GM18909 (cell line): Measurements from ENCODE around the gene PGGHG.
"Not testable (repeated sequence)": the region's sequence is repeated elsewhere in the genome, so short reads cannot be mapped to it uniquely, and the experiment has no call there.

Source experiments
- ATAC-seq: cut with Tn5 transposase; IDR thresholded peaks from one replicate; pipeline ENCODE4 v1.9.1; 2021; ENCODE audit warnings: mild to moderate bottlenecking; ENCODE audit not compliant: unreplicated experiment, poor library complexity

PGGHG gene

GRCh38 chr11:311013-311748 lies 22.3 kb downstream of the PGGHG start:
- peak; percentile 43 for ATAC-seq

GRCh38 chr11:312092-312816 lies 23.3 kb downstream of the PGGHG start:
- no peak for ATAC-seq

DNA sequence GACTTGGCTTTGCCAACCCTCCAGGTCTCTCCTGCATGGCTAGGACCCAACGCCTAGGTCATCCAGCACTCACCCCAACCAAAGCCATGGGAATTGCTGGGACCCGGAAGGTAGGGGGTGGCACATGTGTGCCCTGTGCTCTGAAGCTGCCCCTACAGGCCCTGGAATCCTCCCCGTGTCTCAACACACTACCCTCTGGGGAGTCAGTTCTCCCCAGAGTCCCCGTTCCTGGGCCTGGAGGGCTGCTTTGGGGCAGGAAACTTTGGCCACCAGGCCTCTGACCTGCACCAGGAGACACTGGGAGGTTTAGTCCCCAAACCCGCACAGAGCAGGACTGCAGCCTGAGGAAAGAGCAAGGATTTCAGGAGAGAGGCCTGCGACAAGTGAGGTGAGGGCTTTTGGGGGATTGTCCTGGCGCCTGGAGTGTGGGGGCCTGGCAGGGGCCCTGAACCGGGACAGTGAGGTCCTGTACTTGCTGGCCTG lies 24.4 kb downstream of the PGGHG start:
- ATAC-seq = peak; percentile 9

DNA sequence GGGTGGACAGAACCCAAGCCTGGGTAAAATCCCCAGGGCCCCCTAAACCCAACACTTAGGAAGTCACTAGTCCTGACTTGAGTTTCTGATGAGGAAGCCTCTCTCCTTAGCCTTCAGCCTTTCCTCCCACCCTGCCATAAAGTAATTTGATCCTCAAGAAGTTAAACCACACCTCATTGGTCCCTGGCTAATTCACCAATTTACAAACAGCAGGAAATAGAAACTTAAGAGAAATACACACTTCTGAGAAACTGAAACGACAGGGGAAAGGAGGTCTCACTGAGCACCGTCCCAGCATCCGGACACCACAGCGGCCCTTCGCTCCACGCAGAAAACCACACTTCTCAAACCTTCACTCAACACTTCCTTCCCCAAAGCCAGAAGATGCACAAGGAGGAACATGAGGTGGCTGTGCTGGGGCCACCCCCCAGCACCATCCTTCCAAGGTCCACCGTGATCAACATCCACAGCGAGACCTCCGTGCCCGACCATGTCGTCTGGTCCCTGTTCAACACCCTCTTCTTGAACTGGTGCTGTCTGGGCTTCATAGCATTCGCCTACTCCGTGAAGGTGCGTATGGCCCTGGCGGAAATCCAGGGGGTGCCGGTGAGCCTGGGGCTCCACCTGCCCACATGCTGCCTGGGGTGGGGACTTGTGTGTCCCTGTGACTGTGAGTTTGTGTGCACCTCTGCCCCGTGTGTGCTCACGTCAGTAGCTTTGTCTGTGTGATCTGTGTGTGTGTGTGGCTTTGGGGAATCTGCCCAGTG lies 25.0 kb downstream of the PGGHG start, which contains the start of gene IFITM1:
IFITM1 (plus strand) TSS at position 254 of the 767 bp plus-strand sequence; CDS start at position 385, 131 bp downstream.
- ATAC-seq = peak; percentile 26

- not testable (repeated sequence) for ATAC-seq
These were observed 25.6 kb downstream of the PGGHG start for GRCh38 chr11:314554-314875.

DNA sequence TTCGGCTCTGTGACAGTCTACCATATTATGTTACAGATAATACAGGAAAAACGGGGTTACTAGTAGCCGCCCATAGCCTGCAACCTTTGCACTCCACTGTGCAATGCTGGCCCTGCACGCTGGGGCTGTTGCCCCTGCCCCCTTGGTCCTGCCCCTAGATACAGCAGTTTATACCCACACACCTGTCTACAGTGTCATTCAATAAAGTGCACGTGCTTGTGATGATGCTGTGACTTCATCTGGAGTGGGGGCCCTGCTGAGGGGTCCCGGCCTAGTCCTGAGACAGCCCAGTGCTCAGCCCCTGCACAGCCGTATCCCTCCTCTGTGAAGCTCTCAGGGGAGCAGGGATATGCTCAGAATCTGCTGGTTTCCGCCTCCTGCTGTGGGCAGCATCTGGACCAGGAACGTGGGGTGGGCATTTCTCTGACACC lies 26.1 kb downstream of the PGGHG start:
- no peak for ATAC-seq

DNA sequence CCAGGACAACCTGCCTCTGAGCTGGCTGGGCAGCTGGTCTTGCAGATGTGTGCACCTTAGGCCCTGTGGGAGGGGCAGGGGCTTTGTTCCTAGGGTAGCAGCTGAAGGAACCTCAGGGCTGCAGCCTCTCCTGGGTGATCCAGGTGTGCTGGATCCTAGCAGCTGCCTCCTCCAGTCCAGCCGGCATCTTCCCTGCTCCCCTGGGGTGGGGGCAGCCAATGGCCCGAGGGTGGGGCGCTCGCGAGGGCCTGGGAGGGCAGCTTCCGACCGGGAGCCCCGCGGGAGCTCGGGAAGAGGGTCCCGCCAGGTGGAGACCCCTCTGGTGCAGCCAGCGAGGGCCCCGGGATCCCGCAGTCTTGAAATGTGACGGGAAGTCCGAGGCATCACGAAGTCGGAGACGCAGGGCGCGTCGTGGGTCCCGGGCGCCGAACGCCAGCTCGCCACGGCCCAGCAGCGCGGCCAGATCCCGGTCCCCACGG lies 26.6 kb downstream of the PGGHG start:
- ATAC-seq = no peak

DNA sequence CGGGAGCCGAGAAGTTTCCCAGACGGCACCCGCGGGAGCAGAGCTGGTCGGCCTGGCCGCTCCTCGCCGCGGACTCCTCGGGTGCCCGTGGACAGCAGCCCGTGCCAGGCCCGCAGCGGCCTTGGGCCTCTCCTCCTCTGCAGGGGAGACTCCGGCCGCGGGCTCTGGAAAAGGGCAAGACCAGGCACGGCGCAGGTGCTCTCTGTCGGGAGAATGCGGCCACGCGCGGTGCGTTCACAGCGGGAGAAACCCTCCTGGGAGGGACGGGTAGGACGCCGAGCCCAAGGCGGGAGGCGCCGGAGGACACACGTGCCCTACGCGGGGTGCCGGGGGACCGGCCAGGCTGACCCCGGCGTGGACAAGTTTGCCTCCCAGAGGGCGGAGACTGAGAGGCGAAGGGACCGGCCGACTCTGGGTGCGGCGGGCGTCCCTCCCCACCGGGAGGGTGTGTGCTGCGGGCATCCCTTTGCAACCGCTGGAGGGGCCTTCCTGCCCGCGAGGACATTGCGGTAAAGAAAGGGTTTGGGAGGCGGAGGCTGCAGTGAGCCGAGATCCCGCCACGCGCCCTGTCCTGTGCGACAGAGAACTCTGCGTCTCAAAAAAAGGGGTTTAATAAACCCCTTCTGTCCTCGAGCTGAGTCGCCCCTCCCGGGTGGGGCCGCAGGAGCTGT lies 27.2 kb downstream of the PGGHG start:
- no peak for ATAC-seq

DNA sequence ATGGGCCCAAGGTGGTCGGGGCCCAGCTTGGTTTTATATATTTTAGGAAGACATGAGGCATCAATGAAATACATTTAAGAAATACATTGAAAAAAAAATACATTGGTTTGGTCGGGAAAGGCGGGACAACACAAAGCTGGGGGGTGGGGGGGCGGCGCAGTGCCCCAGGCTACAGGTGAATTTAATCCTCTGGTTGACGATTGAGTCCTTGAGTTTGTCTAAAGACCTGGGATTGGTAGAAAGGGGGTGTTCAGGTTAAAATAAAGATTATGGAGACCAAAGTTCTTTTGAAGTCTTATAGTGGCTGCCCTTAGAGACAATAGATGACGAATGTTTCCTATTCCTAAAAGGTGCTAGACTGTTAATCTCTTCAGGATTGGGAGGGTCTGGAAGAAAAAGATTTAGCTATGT lies 28.0 kb downstream of the PGGHG start:
- no peak for ATAC-seq

GRCh38 chr11:317668-318404 lies 28.9 kb downstream of the PGGHG start:
- peak; percentile 3 for ATAC-seq

DNA sequence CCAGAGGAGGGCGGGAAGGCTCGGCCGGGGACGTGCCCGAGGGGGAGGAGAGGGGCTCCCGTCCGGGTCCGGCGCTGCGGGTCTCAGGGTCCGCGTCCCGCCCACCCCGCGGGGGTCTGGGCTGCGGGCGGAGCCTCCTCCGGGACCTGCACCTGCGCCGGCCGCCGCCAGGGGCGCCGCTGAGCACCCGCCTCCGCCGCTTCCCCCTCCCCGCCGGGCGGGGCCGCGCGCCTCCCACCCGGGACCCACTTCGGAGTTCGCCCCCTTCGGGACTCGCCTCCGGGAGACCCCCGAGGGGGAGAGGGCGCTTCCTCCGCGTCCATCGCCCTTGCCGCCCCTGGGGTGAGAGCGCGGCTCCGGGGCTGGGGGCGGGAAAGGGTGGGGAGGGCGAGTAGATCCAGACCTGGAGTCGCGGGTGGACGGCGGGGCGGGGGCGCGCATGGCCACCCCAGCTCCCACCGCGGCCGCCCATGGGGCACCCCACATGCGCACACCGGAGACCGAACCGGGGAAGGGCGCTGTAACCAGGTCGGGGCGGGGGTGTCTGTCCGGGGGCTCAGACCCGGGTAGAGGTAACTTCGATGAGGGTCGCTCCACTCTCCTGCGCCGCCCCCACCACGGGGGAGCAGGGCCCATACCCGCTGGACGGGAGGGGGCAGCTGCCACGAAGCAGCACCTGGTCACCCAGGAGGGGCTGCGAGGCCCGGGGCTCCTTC lies 29.6 kb downstream of the PGGHG start:
- ATAC-seq = peak; percentile 45

DNA sequence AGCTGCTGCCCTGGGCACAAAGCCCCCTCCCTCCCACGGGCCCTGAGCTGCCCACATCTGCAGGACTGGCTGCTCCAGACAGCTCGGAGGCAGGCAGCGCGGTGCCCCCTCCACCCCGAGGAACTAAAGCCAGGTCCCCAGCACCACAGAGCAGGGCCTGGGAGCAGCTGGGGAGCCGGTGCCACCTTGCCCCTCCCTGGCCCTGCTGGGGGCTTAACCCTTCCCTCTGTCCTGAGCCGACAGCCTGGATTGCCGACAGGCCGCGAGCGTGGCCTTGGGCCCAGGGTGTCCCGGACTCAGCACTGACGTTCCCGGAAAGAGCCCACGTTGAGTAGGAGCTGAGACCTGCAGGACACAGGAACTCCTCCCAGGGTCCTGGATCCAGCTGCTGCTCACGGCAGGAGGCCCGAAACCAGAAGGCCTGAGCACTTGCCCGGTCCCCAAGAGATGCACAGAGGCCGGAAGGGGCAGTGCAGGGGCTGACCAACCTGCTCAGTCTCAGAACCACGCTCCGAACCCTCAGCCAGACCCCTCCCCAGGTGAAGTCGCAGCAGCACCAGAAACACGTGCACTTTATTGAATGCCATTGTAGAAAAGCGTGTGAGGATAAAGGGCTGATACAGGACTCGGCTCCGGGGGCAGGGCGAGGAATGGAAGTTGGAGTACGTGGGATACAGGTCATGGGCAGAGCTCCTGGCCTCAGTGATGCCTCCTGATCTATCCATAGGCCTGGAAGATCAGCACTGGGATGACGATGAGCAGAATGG lies 30.4 kb downstream of the PGGHG start:
- peak; percentile 18 for ATAC-seq

GRCh38 chr11:319888-320273 lies 31.0 kb downstream of the PGGHG start:
- ATAC-seq = not testable (repeated sequence)

DNA sequence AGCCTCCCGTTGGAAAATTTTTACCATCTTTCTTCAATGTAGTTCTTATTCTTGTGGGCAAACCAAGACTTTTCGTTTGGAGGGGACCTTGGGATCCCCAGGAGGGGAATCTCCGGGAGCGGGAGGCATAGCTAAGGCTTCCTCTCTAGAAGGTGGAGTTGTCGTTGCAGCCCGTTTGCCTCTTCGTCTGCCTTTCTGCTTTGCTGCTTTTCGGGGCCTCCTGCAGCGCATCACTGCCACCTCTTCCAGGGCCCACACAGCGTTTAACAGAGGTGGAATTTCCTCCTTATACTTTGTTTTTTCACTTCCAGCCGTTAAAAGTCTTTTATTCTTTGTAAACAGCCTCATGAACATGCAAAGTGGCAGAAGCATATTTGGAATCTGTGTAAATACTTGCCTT lies 35.2 kb downstream of the PGGHG start:
- no peak for ATAC-seq

DNA sequence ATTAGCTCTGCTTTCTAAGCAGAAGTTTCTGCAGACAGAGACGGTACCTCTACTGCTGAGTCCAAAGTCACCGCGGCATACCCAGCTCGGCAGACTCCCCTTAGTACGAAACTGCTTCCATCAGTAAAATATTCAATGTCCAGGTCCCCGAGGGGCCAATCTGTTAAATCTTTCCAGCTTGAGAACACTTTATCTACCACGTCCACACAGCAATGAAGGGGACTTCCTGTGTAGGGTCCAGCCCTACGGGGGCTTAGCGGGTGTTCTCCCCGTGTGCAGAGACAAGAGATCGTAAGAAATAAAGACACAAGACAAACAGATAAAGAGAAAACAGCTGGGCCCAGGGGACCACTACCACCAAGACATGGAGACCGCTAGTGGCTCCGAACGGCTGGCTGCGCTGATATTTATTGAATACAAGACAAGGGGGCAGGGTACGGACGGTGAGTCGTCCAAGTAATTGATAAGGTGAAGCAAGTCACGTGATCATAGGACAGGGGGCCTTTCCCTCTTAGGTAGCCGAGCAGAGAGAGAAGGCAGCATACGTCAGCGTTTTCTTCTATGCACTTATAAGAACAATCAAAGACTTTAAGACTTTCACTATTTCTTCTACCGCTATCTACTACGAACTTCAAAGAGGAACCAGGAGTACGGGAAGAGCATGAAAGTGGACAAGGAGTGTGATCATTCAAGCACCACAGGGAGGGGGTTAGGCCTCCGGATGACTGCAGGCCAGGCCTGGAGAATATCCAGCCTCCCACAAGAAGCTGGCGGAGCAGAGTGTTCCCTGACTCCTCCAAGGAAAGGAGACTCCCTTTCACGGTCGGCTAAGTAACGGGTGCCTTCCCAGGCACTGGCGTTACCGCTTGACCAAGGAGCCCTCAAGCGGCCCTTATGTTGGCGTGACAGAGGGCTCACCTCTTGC lies 35.9 kb downstream of the PGGHG start:
- not testable (repeated sequence) for ATAC-seq

GRCh38 chr11:325796-326591 lies 37.1 kb downstream of the PGGHG start:
- ATAC-seq = no peak

GRCh38 chr11:326592-326841 lies 37.6 kb downstream of the PGGHG start:
- ATAC-seq = no peak
